KBM-7 (cell line): ENCODE data around the gene SUOX.
"Not testable (repeated sequence)": the region's sequence is repeated elsewhere in the genome, so short reads cannot be mapped to it uniquely, and the experiment has no call there.

Experiments used
- DNase-seq: peaks from one replicate; pipeline ENCODE4 v3.0.0-alpha.2; 2015
- in situ Hi-C: fragments of 300-500 bp; cut with MboI; formaldehyde crosslinking; loops from 2 replicates; pipeline ENCODE4 v1.14.3; 2020; ENCODE audit warnings: low sequenced_read_pairs, low pct_unique_long_range_greater_than_20kb, mixed read lengths

The SUOX gene

GRCh38 chr12:56042430-56042813 is 45.3 kb downstream of the SUOX start:
- in situ Hi-C loops, DNase-seq: not testable (repeated sequence)

GRCh38 chr12:56042843-56043242 is 45.8 kb downstream of the SUOX start:
- DNase-seq = no peak
- in situ Hi-C loops = no loop called here

GRCh38 chr12:56046027-56046780 is 49.1 kb downstream of the SUOX start:
- DNase-seq = peak; percentile 16
- in situ Hi-C loops = no loop called here

- in situ Hi-C loops = no loop called here
- no peak for DNase-seq
Observed at GRCh38 chr12:56053407-56053893, 56.4 kb downstream of the SUOX start.
